GM18868 (cell line): Measurements from ENCODE around the gene ZNF513.

Experiments used
- ATAC-seq: cut with Tn5 transposase; IDR thresholded peaks from one replicate; pipeline ENCODE4 v1.9.1; 2021; ENCODE audit warnings: mild to moderate bottlenecking, moderate library complexity; ENCODE audit not compliant: unreplicated experiment

ZNF513 gene

GRCh38 chr2:27390822-27391679 lies 10.5 kb upstream of the ZNF513 start:
- ATAC-seq = no peak

DNA sequence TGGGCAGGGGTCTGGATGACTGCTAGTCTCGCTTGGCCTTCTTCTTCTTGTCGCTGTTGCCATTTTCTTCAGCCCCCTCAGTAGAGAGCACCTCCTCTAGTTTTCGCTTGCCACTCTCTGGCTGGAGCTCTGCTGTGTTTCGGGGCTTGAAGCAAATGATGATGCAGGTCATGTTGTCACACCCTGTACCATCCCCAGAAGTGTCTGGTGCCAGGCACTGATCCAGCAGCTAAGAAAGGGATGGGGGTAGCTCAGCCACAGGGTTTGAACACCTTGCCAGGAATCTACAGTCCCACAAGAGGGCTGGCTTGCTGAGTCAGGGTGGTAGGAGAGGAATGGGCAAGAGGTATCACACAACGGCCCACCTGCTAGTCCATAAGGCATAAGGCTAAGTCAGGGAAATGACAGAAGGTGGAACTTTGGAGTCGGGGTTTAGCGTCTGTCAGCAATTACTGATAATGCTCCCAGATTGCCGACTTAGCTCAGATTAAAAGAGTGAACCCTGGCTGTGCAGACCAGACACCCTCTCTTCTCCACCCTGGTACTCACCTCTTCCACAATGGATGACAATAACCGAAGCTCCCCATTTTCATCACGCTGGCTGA lies 1.1 kb upstream of the ZNF513 start:
- ATAC-seq = no peak

DNA sequence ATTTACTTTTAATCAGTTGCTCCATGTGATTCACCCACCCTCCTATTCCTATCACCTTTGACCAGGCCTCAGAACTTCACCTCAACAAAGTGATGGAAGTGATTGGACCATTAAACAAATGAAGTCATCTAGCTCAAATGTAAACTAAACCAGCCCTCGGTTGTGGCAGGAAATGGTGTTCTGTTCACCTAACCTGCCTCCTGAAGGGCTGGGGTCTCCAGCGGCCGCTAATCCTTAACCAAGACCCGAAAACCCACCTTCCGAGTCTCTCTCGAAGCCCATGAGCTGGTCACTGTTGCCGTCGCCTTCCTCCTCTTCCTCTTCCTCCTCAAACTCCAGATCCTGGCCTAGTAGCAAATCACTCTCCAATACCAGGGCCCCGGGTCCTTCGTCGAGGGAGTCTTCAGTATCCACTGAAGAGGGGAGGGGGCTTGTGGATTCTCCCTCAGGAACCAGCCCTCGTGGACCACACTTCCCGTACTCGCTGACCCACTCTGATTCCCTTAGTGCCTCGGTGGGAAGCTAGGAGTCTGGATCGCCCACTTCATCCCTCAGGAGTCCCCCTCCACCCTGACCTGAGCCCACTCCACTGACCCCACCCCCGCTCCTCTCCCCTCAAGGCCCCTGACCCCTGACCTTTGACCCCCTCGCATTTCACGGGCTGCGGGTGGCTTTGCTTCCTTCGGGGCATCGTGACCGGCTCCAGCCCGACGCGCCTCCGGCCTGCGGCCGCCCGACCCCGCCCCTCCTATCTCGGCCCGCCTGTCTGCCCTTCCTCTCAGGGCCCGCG lies 503 bp downstream of the ZNF513 start:
- ATAC-seq = no peak

DNA sequence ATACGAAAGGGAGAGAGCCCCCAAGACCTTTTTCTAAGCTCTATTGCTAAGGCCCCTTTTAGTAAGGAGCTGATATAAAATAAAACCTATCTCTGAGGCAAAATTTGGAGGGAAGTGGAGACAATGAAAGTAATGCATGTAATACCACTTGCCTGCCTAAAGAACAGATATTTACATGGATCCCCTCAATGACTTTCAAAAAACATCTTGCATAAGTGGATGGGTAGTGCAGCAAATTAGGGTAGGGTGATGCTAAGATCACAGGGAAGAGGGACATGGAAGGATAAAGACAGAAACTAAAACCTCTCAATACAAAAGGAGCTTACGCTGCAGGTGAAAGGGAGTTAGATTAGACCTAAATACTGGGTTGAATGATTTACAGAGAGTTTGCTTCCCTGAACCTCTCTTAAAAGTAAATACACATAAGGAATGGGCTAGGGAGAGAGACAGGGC lies 1.1 kb downstream of the ZNF513 start:
- no peak for ATAC-seq

- ATAC-seq = no peak
Observed at GRCh38 chr2:27378809-27379290, 1.7 kb downstream of the ZNF513 start.

- no peak for ATAC-seq
Observed at GRCh38 chr2:27378096-27378808, 2.3 kb downstream of the ZNF513 start.

DNA sequence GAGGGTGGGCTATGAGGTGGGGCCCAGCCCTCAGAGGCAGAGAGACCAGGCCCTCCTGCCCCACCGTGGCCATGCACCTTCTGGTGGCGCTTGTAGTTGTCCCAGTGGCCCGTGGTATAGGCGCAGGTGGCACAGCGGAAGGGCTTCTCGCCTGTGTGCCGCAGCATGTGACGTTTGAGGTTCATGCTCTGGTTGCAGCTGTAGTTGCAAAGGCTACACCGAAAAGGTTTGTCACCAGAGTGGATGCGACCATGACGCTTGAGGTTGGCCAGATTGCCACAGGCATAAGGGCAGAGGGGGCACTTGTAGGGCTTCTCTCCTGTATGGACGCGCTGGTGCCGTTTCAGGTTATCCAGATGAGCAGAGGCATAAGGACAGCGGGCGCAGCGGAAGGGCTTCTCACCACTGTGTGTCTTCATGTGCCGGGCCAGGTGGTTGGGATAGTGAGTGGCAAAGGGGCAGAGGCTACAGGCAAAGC lies 2.9 kb downstream of the ZNF513 start:
- ATAC-seq = no peak

GRCh38 chr2:27376866-27377617 lies 3.5 kb downstream of the ZNF513 start:
- no peak for ATAC-seq

- no peak for ATAC-seq
Observed at GRCh38 chr2:27376151-27376865, 4.2 kb downstream of the ZNF513 start.

DNA sequence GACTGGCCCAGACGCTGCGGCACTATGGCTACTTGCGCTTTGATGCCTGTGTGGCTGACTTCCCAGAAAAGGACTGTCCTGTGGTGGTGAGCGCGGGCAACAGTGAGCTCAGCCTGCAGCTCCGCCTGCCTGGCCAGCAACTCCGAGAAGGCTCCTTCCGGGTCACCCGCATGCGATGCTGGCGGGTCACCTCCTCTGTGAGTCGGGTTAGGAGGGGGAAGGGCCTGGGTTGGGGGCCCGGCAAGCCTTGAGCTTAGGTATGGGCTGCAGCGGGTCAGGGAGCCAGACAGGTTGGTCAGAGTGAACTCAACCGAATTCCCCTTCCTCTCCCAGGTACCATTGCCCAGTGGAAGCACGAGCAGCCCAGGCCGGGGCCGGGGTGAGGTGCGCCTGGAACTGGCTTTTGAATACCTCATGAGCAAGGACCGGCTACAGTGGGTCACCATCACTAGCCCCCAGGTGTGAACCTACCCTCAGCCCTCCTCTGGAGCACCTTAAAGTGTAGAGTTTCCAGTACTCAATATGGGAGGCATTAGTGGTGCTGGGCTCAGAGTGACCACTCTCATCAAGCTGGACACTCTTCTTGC lies 4.9 kb downstream of the ZNF513 start:
- ATAC-seq = no peak

GRCh38 chr2:27373567-27373966 lies 7.0 kb downstream of the ZNF513 start:
- no peak for ATAC-seq

- ATAC-seq = no peak
Observed at GRCh38 chr2:27372937-27373336, 7.6 kb downstream of the ZNF513 start.

GRCh38 chr2:27370816-27371620 lies 9.5 kb downstream of the ZNF513 start:
- peak; percentile 21 for ATAC-seq

DNA sequence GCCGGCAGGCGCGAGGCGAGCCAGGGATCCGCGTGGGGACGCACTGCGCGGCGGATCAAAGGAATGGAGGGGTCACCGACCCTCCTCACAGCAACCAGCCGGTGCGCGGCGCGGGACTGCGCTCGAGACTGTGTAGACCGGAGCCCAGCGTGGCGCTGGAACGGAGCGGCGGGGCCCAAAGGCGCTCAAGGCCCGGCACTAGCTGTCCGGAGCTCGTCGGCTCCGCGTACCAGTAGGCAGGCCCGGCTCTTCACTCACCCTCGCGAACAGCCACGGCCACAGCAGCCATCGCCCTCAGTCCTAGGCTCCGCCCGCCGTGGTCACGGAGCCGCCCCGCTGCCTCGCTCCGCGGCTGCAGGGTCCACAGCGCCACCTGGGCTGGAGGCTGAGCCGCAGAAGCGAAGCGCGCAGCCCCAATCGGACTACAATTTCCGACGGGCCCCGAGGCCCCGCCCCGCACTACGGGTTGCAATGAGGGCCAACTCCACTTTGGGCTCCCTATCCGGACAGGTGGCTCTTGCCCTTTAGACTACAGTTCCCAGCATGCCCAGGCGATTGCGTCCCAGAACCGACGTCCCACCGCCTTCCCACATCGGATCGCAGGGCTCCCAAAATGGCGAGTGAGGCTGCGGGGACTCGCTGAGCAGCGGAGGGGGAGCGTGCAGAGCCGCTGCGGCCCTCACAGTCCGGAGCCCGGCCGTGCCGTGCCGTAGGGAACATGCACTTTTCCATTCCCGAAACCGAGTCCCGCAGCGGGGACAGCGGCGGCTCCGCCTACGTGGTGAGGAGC lies 10.3 kb downstream of the ZNF513 start, which contains the start of the genes EIF2B4 and SNX17:
EIF2B4 (minus strand) TSS at position 313 of the 790 bp plus-strand sequence; CDS start at position 289, 24 bp downstream.
SNX17 (plus strand) TSS at position 591 of the 790 bp plus-strand sequence; CDS start at position 719, 128 bp downstream.
- peak; percentile 89 for ATAC-seq

DNA sequence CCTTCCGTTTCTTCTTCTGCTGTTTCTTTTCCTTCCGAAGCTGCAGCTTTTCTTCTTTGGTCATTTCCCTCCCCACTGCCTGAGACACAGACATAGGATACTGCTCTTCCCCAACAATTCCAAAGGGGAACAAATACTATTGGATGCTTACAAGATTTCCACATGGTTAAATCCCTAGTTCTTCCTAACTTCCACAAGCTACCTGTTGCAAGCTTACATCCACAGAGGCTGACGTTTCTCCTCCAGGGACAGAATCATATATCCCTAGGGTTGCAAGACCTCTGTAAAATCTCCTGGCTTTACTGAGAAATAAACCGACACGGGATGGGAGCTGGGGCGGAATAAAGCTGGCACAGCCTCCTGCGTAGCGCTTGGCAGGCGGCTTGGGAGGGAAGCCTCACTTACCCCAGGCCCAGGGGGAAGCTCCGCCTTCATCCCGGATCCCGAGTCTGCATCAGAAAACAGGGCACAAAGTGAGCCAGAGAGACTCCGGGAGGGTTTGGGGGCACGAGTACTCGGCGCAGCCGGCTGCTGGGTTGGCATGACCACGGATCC lies 11.0 kb downstream of the ZNF513 start:
- peak; percentile 5 for ATAC-seq

DNA sequence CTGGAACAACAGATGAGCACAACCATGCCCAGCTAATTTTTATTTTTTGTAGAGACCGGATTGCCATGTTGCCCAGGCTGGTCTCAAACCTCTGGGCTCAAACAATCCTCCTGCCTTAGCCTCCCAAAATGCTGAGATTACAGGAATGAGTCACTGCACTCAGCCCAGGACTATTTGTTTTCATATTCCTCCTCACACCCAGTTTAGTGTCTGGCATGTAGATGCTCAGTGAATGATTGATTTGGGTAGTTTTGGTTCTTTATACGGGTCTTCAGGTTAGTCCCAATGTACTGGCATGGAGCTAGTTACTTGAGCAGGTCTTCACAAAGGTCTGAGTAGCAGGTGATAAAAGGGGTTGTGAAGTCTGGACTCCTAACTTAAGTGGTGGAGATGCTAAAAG lies 16.6 kb downstream of the ZNF513 start:
- no peak for ATAC-seq
